K562 (cell line): ENCODE measurements around the gene ARHGDIA. TPM values are rescaled to one million over a fixed set of nuclear protein-coding genes. Genes with fewer than 3 reads are reported as not detected.

Experiments used
- ATAC-seq: fragments of 200-7000 bp; cut with Tn5 transposase; 3 replicates; pipeline ENCODE4 v1.9.1; 2020; ENCODE audit warnings: moderate library complexity
- BruUV-seq: library from RNA; stranded (reverse); fragments of 400-500 nt; replicated peaks from 2 replicates; lab custom pipeline; 2021; lab: Mats Ljungman, UMichigan
- CTCF ChIA-PET: fragments of 300-600 bp; formaldehyde crosslinking; extraction: SDS; loops from one replicate; lab custom pipeline; 2021; ENCODE audit warnings: low intra/inter-chr PET ratio; lab: Yijun Ruan, JAX
- POLR2A ChIA-PET: fragments of 300-600, 350-650 bp; sonication (Branson Sonifier 250); formaldehyde crosslinking; extraction: SDS; loops from one replicate; lab custom pipeline; 2021; ENCODE audit warnings: antibody characterized with exemption, inconsistent platforms; lab: Yijun Ruan, JAX
- DNase-seq, 4 experiments: peaks; one replicate each; pipeline versions ENCODE4 v3.0.0 to v3.0.0-alpha.2; 2011 to 2018; ENCODE audit warnings: low spot score in 3 of 4, mixed read lengths in 3 of 4; ENCODE audit errors: extremely low read depth in 1 of 4
- FAIRE-seq: peaks from 2 replicates; lab custom pipeline; 2011; peaks lifted over from hg19 to GRCh38; lab: Jason Lieb, UNC
- H2AFZ ChIP-seq: 2 replicates; pipeline ENCODE4 v1.6.0; 2011; ENCODE audit warnings: low read depth, low read length, control low read depth, inconsistent platforms
- H3K27ac ChIP-seq: fragments of 200-600 bp; 3 replicates; pipeline ENCODE4 v1.8.0; 2011; ENCODE audit warnings: low read depth, mild to moderate bottlenecking, control low read depth, inconsistent platforms, low read length, moderate library complexity, mixed read lengths; ENCODE audit errors: extremely low read depth
- H3K27me3 ChIP-seq, 2 experiments: fragments of 300-600 bp in 1 of 2; 2 replicates in 1 of 2; 3 replicates in 1 of 2; pipeline versions ENCODE4 v1.6.0 to v1.8.0; 2011; ENCODE audit warnings: inconsistent platforms in 2 of 2, low read length in 2 of 2, mild to moderate bottlenecking in 1 of 2, mixed read lengths in 1 of 2, moderate library complexity in 1 of 2; ENCODE audit not compliant: control insufficient read depth in 2 of 2, insufficient read depth in 2 of 2
- H3K36me3 ChIP-seq: fragments of 300-600 bp; 3 replicates; pipeline ENCODE4 v1.8.0; 2011; ENCODE audit warnings: mild to moderate bottlenecking, low read length, inconsistent platforms; ENCODE audit not compliant: control insufficient read depth, insufficient read depth
- H3K4me1 ChIP-seq, 2 experiments: fragments of 200-600 bp in 1 of 2; replicated peaks in 1 of 2; 2 replicates in 1 of 2; 3 replicates in 1 of 2; pipeline versions ENCODE4 v1.5.1 to v1.8.0; 2011; ENCODE audit warnings: inconsistent platforms in 2 of 2, low read length in 2 of 2, mild to moderate bottlenecking in 1 of 2, mixed read lengths in 1 of 2, moderate library complexity in 1 of 2; ENCODE audit not compliant: control insufficient read depth in 2 of 2, insufficient read depth in 2 of 2
- H3K4me2 ChIP-seq: 2 replicates; pipeline ENCODE4 v1.6.1; 2011; ENCODE audit warnings: low read length, control low read depth, inconsistent platforms, mixed read lengths; ENCODE audit not compliant: insufficient read depth
- H3K4me3 ChIP-seq: fragments of 200-600 bp; sonication (generic), shearing (Covaris generic); 2 replicates; pipeline ENCODE4 v1.5.1; 2016; ENCODE audit warnings: control low read depth, inconsistent platforms
- H3K79me2 ChIP-seq: fragments of 200-600 bp; 3 replicates; pipeline ENCODE4 v1.8.0; 2011; ENCODE audit warnings: low read length, inconsistent platforms; ENCODE audit not compliant: control insufficient read depth, insufficient read depth
- H3K9ac ChIP-seq, 2 experiments: 2 replicates each; pipeline versions ENCODE4 v1.6.0 to v1.6.1; 2011; ENCODE audit warnings: low read depth in 2 of 2, low read length in 2 of 2, control low read depth in 1 of 2, inconsistent platforms in 1 of 2, mild to moderate bottlenecking in 1 of 2, mixed read lengths in 1 of 2; ENCODE audit not compliant: insufficient read depth in 1 of 2
- H3K9me1 ChIP-seq: one replicate; pipeline ENCODE4 v1.6.0; 2011; ENCODE audit warnings: inconsistent platforms, mild to moderate bottlenecking, low read length, moderate library complexity; ENCODE audit not compliant: control insufficient read depth, insufficient read depth
- H3K9me3 ChIP-seq: replicated peaks from 2 replicates; pipeline ENCODE4 v1.5.1; 2011; ENCODE audit warnings: low read depth, low read length, inconsistent platforms; ENCODE audit not compliant: control insufficient read depth, insufficient read depth
- H4K20me1 ChIP-seq: replicated peaks from 2 replicates; pipeline ENCODE4 v1.6.1; 2011; ENCODE audit warnings: low read length, inconsistent platforms, mixed read lengths; ENCODE audit not compliant: control insufficient read depth, insufficient read depth
- POLR2A ChIP-seq: fragments of 450-650 bp; conservative IDR thresholded peaks from 2 replicates; pipeline ENCODE4 v1.6.1; 2016
- POLR2AphosphoS2 ChIP-seq: IDR thresholded peaks from 2 replicates; pipeline ENCODE4 v1.6.1; 2012; ENCODE audit warnings: low read length, improper control_type of control experiment
- POLR2AphosphoS5 ChIP-seq: IDR thresholded peaks from 2 replicates; pipeline ENCODE4 v1.6.1; 2011; ENCODE audit warnings: mild to moderate bottlenecking, low read depth, low read length, moderate library complexity; ENCODE audit not compliant: control insufficient read depth, insufficient read depth
- SUPT5H ChIP-seq: fragments of 450-650 bp; IDR thresholded peaks from 2 replicates; pipeline ENCODE4 v1.6.1; 2016
- WGBS: fragments of 100-300 bp; shearing (Covaris generic); methylation state at CpG from one replicate; pipeline ENCODE4 v1.1.6; 2016; ENCODE audit warnings: low coverage, mixed read lengths; ENCODE audit not compliant: insufficient coverage; ENCODE audit errors: missing lambda C conversion rate; 5-methylcytosine and 5-hydroxymethylcytosine counted together
- in situ Hi-C: fragments of 300-500 bp; cut with MboI; formaldehyde crosslinking; loops from 4 replicates; pipeline ENCODE4 v1.15.0; 2018; ENCODE audit warnings: inconsistent platforms, mixed read lengths
- intact Hi-C: fragments of 100-400 bp; cut with micrococcal nuclease; formaldehyde crosslinking; loops from 2 replicates; pipeline ENCODE4 v1.14.2; 2022
- polyA plus RNA-seq, 8 experiments: library from polyadenylated mRNA; depleted of rRNA in 4 of 8; stranded (reverse) in 5 of 8; unstranded in 3 of 8; fragments of >200 nt; fragmentation: Nextera tagmentation in 2 of 8; fragmentation: Illumina TruSeq in 1 of 8; extraction: Ambion mirVana in 2 of 8; extraction: Trizol in 1 of 8; gene quantifications; 2 replicates each; pipeline versions ENCODE4 v1.2.1 to v1.2.3, GENCODE V29; 2011 to 2014; ENCODE audit warnings: inconsistent platforms in 1 of 8, missing spikeins in 1 of 8
- total RNA-seq, 7 experiments: library from RNA; depleted of rRNA in 6 of 7; stranded (reverse); fragments of >200 nt in 6 of 7; fragmentation: Illumina TruSeq in 2 of 7; extraction: Trizol in 2 of 7; gene quantifications; 2 replicates each; pipeline versions ENCODE4 v1.2.1 to v1.2.3, GENCODE V29; 2011 to 2021; ENCODE audit warnings: low replicate concordance in 1 of 7

ARHGDIA gene
- total and polyA plus RNA-seq, 9 of the 15 experiments (the other 6 are each of a cell fraction or from before 2014, with no cell fraction given) = 9.6 to 340 (median 97.6) TPM

GRCh38 chr17:81877569-81877968 lies 6.4 kb upstream of the ARHGDIA start:
- Histone ChIP-seq H4K20me1 (no peaks in the 10 kb centered on the region), H3K9me3 (no peaks in the 10 kb centered on the region), H3K27ac (no peak overlapping the region), H3K27me3 (no peaks in the 10 kb centered on the region), H3K4me1 (peaks cover 5 to 14% of the 10 kb centered on the region in 2 experiments; a peak in 4 of 5 replicates), H3K9me1 (no peaks in the 10 kb centered on the region), H3K79me2 (peaks cover 4% of the 10 kb centered on the region; the same call in 1 of the 3 replicates), H3K36me3 (peaks cover 48% of the 10 kb centered on the region), H3K9ac (peak overlapping the region in 1 of 2 experiments; percentile 76; a peak in 2 of 4 replicates), H2AFZ (no peak overlapping the region), H3K4me2 (no peak overlapping the region), H3K4me3 (no peak overlapping the region)
- ATAC-seq (no peak), DNase-seq (no peak), FAIRE-seq (no peak)
- in situ Hi-C loops = no loop called here
- no TSS peak for BruUV-seq
- 91% methylated on average over 5 of the region's 5 CpGs for WGBS
- ChIA-PET CTCF (no interaction called here), POLR2A (interaction anchor here (7.3 kb wide), 1 partner anchor 10 kb away, joined by 85 read pairs; the partner anchor contains the start of genes ALYREF and ANAPC11)
- intact Hi-C loops = no loop called here
- TF ChIP-seq POLR2AphosphoS5 = 0 out of 2 replicates have a peak, but pooled peaks have one; percentile 13
- TF ChIP-seq POLR2AphosphoS2 = no peak
- TF ChIP-seq POLR2A = 0 out of 2 replicates have a peak, but pooled peaks have one; percentile 42
- TF ChIP-seq SUPT5H = peak; percentile 37; the same call in 1 of the 2 replicates
